Retinal pigment epithelial cell (primary cell): Measurements from ENCODE around the gene ERBB3.
A peak's percentile ranks its signal among the peaks of the same experiment; 100 is the strongest.

Source experiments
- DNase-seq: peaks from one replicate; pipeline ENCODE4 v3.0.0-alpha.2; 2010; ENCODE audit warnings: low read depth
- H3K4me3 ChIP-seq: 2 replicates; pipeline ENCODE4 v1.5.1; 2011; ENCODE audit warnings: mild to moderate bottlenecking, low read length, control low read depth, moderate library complexity
- CTCF ChIP-seq: conservative IDR thresholded peaks from 2 replicates; pipeline ENCODE4 v1.5.1; 2011; ENCODE audit warnings: low read depth, low read length, control low read depth, inconsistent platforms

Gene ERBB3

GRCh38 chr12:56118688-56119357, 38.9 kb downstream of the ERBB3 start:
- H3K4me3 ChIP-seq = peak overlapping the region; percentile 86

GRCh38 chr12:56119361-56119796, 39.4 kb downstream of the ERBB3 start:
- peak overlapping the region; percentile 86 for H3K4me3 ChIP-seq
- peak; percentile 80 for DNase-seq

More at GRCh38 chr12:56118688-56119357, 38.9 kb downstream of the ERBB3 start:
- no peak for DNase-seq
- no peak for TF ChIP-seq CTCF

GRCh38 chr12:56120158-56120846, 40.3 kb downstream of the ERBB3 start:
- H3K4me3 ChIP-seq = no peak overlapping the region
- TF ChIP-seq CTCF = no peak

More at GRCh38 chr12:56119361-56119796, 39.4 kb downstream of the ERBB3 start:
- TF ChIP-seq CTCF = peak; percentile 82

GRCh38 chr12:56121204-56121870, 41.4 kb downstream of the ERBB3 start:
- no peak overlapping the region for H3K4me3 ChIP-seq
- DNase-seq = no peak
- no peak for TF ChIP-seq CTCF

More at GRCh38 chr12:56120158-56120846, 40.3 kb downstream of the ERBB3 start:
- no peak for DNase-seq

GRCh38 chr12:56122637-56123036, 42.7 kb downstream of the ERBB3 start:
- no peak for DNase-seq
- no peak for TF ChIP-seq CTCF

GRCh38 chr12:56124133-56124532, 44.2 kb downstream of the ERBB3 start:
- no peak overlapping the region for H3K4me3 ChIP-seq
- no peak for TF ChIP-seq CTCF
- no peak for DNase-seq

More at GRCh38 chr12:56122637-56123036, 42.7 kb downstream of the ERBB3 start:
- H3K4me3 ChIP-seq = no peak overlapping the region
